Activated T-cell treated with anti-CD3 and anti-CD28 coated beads for 4 hours (primary cell): Measurements from ENCODE around the gene FAM20A.

Experiments used
- DNase-seq: peaks from one replicate; pipeline ENCODE4 v3.0.0-alpha.2; 2020

The FAM20A gene

DNA sequence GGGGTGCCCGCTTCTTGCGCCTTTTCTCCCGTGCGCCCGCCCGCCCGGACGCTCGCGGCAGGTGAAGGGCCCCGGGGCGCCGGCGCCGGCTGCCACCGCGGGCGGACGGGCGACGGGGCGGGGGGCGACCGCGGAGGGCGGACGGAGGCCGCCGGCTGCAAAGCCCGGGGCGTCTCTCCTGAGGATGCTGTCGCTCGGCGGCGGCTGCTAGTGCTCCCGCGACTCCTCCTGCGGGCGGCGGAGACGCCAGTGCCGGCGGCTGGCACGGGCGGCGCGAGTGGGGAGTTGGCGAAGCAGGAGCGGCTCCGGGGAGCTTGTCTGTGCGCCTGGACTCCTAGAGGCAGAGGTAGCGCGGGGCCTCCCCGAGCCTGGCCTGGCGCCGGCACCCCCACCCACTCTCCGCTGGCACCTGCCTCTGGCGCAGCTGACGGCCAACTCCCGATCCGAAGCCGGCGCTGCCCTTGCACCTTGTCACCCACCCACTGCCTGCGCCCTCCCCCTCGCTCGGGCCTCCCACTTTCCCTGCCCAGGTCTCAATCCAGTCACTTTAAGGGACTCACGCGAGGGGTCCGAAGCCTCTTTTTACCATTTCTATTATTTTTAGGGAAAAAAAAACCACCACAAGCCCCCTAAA lies at the start of gene FAM20A:
FAM20A (minus strand) TSS at position 437 of the 634 bp plus-strand sequence. CDS start 701 bp downstream, outside the sequence.
- DNase-seq, result no peak

DNA sequence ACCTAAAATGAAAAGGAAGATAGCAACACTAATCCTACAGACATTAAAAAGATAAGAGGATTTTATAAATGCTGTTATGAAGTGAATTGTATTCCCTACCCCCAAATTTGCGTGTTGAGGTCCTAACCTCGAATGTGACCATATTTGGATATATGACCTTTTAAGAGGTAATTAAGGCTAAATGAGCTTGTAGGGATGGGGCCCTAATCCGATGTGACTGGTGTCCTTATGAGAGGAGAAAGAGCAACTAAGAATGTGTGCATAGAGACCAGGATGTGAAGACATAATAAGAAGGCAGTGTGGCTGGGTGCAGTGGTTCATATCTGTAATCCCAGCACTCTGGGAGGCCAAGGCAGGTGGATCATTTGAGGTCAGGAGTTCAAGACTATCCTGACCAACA lies 48.2 kb upstream of the FAM20A start:
- no peak for DNase-seq

DNA sequence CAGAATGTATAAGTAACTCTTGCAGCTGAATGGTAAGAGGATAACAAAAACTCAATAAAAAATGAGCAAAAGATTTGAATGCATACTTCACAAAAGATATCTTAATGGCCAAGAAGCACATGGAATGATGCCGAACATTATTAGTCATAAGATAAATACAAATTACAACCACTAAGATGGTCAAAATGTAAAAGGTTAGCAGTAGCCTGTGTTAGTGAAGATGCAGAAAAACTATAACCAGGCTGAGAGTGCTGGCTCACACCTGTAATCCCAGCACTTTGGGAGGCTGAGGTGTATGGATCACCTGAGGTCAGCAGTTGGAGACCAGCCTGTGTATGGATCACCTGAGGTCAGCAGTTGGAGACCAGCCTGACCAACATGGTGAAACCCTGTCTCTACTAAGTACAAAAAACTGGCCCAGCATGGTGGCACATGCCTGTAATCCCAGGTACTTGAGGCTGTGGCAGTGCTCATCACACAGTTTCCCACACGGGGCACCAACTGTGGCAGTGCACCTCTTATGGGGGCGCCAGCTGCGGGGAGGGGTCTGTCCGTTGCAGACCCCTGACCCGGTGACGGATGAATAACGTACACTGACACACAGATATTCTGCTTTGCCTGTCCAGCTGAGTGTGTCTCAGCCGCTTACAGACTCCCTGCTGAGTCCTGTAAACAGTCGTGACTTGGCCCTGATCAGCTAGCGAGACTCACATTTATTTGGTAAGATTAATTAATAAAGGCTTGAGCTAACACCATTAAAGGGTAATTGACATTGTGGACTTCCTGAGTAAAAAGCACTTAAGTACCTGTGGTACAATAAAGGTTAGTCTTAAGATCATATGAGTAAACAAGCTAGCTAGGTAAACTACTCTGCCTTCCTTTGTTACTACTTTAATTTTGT lies 45.7 kb upstream of the FAM20A start:
- DNase-seq, result no peak

DNA sequence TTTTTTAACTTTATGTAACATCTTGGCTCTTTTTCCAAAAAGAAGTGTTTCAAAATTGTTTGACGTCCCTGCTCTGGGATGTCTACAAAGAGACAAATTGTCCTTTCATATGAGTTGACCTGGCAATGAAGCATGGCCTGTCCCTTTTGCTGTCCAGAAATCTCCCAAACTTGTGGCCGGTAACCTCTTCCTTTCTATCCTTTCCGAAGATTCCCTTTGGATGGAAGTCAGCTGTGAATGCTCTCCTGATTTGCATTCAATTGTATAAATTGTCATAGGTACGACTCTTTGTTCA lies 40.9 kb upstream of the FAM20A start:
- DNase-seq, result no peak

DNA sequence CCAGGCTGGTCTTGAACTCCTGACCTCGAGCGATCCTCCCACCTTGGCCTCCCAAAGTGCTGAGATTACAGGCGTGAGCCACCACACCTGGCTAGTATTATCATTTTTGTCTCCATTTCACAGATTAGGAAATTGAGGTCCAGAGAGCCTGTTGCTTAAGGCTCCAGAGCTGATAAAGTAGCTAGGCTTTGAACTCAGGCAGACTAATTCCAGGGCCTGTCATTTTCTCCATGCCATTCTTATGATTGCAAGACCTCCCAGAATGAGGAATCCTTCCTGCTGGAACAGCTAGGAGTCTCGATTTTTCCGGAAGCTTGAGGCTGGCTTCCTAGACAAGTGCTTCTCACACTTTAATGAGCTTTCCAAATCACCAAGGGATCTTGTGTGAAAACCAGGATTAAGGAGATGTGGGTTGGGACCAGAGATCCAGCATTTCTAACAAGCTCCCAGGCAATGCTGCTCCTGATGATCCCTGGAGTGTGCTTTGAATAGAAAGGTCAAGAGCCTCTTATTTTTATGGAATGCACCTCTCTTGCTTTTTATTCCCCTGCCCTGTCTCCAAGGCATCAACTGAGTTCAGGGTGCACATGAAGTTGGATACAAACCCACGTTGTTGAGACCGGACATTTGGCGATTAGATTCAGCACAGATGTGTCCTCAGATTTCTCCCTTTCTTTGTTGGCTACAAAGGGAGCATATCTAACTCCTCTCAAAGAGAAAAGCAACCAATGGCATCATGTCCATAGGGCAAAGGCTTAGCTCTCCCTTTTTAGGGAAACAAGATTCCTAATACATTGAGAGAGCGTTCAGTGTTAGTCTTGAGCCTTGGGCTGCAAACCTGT lies 40.3 kb upstream of the FAM20A start:
- DNase-seq, result no peak

DNA sequence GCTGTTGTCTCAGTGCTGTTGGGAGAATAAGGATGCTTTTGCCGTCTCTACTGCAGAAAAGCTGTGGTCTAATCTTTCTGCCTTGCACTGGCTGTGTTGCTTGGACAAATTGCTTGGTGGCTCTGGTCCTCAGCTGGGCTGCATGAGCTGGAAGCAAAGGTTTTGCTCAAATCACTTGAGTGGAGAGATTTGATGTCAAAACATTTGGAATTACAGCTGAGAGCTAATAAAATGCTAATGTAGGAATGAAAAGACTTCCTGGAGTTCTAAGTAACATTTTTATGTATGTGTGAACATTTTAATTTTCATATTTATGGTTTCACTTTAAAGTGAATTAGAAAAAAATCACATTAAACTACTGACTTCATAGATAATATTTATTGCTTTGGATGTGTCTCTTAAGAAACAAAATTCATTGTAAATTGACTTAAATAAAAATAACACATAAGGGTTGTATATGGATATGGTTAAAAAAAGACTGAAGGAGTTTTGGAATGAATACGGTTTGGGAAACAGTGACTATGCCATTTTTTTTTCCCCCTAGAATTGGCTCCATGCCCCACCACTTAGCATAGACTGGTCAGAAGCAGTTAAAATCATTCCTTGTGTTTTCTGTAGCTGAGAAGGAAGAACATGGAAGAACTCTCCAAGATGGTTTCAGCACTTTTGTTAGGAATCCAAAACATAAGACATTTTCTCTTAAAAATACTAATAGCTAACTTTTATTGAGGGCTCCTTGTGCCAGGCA lies 39.2 kb upstream of the FAM20A start:
- DNase-seq, result no peak

DNA sequence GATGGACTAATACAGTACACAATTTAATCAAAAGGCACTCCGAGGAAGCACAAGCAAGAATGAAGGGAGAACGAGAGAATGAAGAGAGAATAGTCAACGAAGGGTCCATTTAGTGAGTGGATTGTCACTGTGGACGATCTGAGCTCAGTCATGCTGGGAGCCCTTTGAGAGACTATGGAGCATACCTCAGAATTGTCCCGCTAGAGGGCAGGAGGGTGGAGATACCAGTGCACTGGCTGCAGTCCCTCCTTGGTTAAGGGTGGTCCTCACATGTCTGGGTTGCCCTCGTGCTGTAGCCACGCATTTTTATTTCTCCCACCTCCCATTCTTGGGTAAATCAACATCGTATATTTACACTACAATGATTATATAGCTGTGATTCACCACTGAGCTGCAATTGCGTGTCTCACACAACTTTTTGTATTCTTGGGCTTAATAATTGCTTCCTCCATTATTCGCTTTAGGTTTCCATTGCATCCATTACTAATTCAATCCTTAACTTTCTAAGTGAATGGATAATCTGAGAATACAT lies 33.2 kb upstream of the FAM20A start:
- DNase-seq, result no peak

DNA sequence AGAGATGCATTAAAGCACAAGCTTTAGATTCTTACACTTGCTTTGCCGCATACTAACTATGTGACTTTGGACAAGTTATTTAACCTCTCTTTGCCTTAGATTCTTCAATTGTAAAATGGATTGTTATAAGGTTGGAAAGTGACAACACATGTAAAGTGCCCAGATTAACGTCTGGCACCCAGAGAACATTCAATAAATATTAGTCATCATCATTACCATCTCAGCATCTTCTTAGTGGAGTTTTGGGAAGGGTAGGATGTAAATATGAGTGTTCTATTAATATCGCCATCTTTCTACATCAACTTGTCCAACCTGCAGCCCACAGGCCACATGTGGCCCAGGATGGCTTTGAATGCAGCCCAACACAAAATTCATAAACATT lies 27.4 kb upstream of the FAM20A start:
- no peak for DNase-seq

DNA sequence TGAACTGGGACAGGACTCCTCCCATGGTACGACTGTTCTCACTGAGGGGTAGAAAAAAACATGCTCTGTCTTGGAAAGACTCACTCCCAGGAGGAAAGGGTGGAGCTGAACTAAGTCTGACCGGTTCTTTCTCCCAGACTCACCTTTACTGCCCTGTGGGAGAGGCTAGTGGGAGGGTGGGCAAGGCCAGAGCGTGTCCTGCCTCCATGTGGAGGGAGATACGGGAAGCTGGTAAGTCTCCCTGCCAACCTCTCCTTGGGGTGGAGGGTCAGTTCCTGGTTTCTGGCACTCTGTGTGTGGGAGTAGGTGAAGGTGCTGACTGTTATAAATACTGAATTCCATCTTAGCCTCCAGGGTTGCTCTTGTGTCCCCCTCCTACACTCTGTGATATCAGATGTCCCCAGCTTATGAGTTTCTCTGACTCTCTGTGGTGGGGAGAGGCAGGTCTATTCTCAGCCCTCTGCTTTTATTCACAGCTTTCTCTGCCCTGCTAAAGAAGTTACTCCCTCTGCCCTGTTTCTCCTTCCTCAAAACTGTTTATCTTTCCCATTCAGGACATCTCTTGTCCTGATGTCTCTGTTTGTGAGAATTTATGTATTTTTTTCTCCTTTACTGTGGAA lies 26.9 kb upstream of the FAM20A start:
- no peak for DNase-seq

DNA sequence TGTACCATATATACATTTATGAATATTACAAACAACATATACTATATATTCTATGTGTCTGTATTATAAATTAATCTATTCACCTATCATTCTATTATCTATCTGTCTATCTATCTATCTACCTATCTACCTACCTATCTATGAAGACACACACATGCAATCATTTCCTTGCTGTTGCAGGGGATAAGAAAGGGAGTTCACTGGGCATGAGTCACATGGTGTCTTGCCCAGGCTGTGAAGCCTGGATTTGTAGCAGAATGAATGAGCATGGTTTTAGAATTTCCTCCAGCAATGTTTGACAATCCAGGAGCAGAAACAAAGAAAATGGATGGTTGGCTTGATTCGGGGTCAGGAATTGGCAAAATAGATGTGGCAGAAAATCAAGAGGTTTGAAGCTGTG lies 23.2 kb upstream of the FAM20A start:
- DNase-seq, result no peak

DNA sequence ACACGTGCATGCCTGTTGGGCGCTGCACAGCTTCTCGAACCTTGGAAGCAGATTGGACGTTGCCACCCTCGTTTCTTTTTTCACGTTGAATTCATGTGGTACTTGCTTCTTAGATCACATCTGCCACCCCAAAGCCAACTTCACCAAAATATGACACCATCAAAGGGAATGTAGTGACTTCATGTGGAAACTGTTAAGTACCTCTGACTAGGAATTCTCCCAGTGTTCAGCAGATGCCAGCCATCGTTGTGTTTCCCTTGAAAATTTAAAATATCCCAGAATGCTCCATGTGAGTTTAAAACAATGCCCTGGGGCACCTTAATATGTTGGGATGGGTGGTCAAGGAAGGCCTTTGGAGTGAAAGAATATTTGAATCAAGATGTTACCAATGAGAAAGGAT lies 22.6 kb upstream of the FAM20A start:
- no peak for DNase-seq

DNA sequence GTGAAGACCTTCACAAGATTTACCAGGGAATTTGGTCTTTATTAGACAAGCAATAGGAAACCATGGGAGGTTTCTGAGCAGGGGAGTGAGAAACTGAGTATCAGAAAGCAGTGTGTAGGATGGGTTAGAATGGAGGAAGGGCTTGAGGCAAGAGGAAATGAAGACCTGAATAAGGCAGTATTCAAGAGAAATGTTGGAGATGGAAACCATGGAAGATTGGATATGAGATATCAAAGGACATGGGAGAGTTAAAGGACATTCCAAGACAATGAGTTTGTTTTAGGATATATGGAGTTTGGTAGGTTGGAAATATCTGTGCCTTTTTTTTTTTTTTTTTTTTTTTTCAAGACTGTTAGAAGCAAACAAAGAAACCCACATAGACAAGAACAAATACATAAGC lies 21.3 kb upstream of the FAM20A start:
- DNase-seq, result no peak

DNA sequence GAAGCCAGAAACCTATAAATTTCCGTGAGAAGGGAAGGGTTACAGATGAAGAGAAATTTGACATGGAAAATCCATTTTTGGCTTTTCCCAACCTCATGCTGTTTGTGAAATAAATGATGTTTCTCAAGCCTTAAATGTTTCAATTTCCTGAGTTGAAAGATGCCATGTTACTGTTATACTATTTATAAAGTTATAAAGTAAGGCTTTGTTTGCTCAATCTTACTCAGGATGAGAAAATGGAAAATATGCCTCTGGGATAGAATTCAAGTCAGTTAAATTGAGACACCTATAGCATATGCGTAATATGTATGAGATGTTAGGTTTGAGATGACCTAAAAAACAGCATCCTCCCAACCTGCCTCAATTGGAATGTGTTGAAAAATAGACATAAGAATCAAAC lies 19.9 kb upstream of the FAM20A start:
- no peak for DNase-seq

DNA sequence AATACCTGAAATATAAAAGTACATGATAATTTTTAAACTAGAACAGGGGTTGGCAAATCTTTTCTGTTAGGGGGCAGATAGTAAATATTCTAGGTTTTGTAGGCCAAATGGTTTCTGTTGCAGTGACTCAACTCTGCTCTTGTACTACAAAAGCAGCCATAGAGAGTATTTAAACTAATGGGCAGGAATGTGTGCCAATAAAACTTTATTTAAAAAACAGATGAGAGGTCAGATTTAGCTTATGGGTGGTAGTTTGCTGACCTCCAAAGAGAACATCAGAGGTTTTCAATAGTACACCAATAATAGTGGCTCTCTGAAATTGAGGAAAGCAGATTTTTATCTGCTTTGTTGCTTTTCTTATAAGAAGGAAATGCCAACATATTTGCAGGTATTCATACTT lies 15.2 kb upstream of the FAM20A start:
- no peak for DNase-seq

DNA sequence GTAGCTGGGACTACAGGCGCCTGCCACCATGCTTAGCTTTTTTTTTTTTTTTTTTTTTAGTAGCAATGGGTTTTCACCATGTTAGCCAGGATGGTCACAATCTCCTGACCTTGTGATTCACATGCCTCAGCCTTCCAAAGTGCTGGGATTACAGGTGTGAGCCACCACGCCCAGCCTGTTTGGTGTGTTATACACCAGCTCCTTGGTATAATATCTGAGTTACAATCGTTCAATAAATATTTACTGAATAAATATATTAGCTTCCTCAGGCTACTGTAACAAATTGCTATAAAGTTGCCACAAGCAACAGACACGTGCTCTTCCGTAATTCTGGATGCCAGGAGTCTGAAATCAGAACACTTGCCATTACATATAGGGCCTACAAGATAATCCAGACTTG lies 13.6 kb upstream of the FAM20A start:
- DNase-seq, result no peak

DNA sequence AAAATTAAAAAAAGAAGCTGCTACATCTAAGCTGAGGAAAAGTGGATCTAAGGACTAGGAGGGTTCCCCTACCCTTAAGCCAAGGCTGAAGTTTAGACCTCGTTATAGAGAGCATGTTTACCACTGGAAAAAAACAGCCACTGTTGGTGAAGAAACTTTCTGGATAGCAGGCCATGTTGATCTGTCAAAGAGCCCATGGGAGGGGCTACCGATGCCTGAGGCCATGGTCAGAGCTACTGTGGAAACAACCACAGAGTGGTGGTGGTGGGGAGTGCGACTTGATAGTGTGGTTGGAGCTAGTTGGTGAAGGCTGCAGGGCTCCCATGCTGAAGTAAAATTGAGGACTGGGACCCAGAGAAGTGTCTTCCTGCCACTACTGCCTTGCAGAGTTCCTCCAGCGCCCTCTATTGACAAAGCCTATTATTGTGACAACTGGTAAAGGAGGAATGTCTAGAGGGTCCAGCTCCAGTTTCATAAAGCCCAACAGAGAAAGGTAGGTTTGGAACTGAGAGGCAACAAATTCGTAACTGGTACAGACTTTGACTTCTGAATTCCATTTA lies 12.7 kb upstream of the FAM20A start:
- DNase-seq, result no peak

DNA sequence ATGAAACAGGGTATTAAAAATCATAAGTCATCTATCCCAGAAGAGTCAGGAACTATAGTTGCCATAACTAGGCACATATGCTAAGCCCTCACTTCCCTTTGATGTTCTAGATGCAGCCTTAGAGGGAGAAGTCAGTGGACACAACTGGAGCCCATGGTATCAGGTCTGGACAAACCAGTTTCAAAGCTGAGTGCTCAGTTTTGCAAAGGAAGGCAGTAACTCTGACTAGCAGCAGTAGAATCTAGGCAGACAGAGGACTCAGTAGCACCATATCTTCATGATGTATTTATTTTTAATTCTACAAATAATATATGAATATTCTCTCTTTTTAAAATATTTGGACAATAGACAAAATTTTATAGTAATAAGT lies 11.7 kb upstream of the FAM20A start:
- no peak for DNase-seq

DNA sequence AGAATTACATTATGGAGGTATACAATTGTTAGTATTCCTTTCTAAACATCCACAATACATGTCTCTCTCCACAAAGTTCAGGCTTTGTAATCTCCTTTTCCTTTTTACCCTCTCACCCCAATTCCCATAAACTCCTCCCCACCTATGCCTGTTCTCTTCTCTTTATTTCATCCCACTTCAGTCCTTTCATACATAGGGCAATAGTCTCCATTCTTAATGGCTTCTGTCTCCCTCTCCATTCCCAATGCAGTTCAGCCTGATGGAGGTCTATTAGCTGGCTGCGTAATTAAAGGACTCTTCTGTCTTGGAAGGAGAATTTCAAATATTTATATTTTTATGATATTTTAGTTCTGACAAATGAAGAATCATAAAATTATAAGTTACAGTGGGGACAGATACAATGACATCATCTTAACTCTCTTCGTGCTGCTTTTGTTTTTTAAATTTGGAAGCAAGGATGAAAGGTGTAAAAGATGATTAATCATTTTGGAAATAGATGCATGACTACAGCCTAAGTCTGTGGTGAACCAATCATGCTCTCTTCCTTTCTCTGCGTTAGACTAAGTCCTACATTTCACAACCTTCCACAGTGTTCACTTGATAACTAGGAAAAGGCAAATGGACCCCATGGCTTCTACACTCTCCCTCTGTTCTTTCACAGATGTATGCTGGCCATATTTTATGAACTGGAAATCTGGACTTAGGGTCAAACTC lies 11.2 kb upstream of the FAM20A start:
- DNase-seq, result no peak

DNA sequence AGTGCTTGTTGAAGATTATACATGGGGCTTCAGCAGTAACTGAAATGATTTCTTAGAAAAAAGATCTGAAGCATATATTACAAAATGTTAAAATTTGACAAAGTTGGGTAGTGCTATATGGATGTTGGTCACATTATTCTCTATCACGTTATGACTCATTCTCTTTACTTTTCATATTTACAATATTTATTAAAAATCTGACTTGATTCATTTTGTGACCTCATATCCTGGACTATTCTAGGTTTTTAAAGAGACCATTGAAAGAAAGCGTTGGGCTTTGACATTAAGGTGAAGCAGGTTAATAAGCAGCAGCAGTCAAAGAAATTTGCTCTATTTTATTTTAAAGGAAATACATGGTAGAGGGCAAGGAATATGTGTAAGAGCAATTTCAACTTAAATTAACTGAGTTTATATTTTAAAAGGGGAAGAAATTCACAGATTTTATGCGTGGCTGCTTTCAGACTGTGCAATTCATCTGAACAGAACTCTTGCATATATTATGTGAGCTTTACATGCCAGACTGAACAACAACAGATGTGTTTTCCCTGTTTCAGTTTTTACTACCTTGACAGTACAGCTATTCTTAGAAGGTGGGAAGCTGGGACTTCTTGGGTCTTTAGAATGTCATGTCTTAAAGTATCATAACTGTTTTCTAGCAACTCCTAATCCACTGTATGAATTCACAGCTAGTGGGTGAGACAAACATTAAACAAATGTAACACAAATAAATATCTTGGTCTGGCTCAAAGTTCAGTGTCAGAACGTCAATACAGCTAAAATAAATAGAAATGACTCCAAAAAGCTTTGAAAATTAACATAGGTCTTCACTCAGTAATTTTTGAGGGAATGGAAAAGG lies 10.4 kb upstream of the FAM20A start:
- DNase-seq, result no peak

DNA sequence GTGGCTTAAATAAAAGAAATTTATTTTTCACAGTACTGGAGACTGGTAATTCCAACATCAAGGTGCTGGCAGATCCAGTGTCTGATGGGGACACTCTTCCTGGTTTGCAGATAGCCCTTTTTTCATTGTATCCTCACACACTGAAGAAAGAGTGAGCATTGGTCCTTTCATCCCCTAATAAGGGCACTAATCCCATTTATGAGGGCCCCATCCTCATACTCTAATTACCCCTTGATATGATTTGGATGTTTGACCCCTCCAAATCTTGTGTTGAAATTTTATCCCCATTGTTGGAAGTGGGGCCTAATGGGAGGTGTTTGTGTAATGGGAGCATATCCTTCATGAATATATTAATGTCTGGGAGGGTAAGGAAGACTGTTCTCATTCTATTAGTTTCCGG lies 9.4 kb upstream of the FAM20A start:
- no peak for DNase-seq
